HEK293 (cell line): Measurements from ENCODE around the gene ELN.

ENCODE experiments used
- CTCF ChIA-PET: fragments of 350-600 bp; formaldehyde crosslinking; extraction: SDS; loops from one replicate; lab custom pipeline; 2021; ENCODE audit warnings: antibody characterized with exemption; lab: Yijun Ruan, JAX
- POLR2A ChIA-PET: fragments of 300-600 bp; formaldehyde crosslinking; extraction: SDS; loops from one replicate; lab custom pipeline; 2020; ENCODE audit warnings: antibody characterized with exemption, inconsistent platforms; lab: Yijun Ruan, JAX
- H3K27ac ChIP-seq: fragments of 200-500 bp; sonication (Bioruptor generic); 2 replicates; pipeline ENCODE4 v1.5.1; 2014; ENCODE audit warnings: low read depth, low read length, control low read depth, inconsistent platforms; ENCODE audit errors: extremely low read depth
- H3K36me3 ChIP-seq, 2 experiments: fragments of 200-500 bp in 1 of 2; sonication (Bioruptor generic) in 1 of 2; 1 replicate in 1 of 2; 2 replicates in 1 of 2; pipeline ENCODE4 v1.5.1; 2014 to 2017; ENCODE audit warnings: inconsistent platforms in 2 of 2, low read length in 2 of 2; ENCODE audit not compliant: control insufficient read depth in 2 of 2, insufficient read depth in 1 of 2
- H3K4me1 ChIP-seq: fragments of 200-500 bp; sonication (Bioruptor generic); 2 replicates; pipeline ENCODE4 v1.5.1; 2014; ENCODE audit warnings: mild to moderate bottlenecking, low read length, inconsistent platforms; ENCODE audit not compliant: control insufficient read depth, insufficient read depth
- H3K4me3 ChIP-seq: 2 replicates; pipeline ENCODE4 v1.5.1; 2011; ENCODE audit warnings: low read depth, mild to moderate bottlenecking, control low read depth, low read length, moderate library complexity
- H3K9me3 ChIP-seq: fragments of 200-500 bp; sonication (Bioruptor generic); 2 replicates; pipeline ENCODE4 v1.5.1; 2014; ENCODE audit warnings: low read depth, low read length, inconsistent platforms; ENCODE audit not compliant: control insufficient read depth, insufficient read depth
- BCL11B ChIP-seq: fragments of 450-650 bp; formaldehyde crosslinking; IDR thresholded peaks from 2 replicates; pipeline ENCODE4 v1.5.1; 2016; ENCODE audit warnings: low read depth, missing biosample characterization, missing genetic modification characterization
- GLIS1 ChIP-seq: fragments of 450-650 bp; formaldehyde crosslinking; IDR thresholded peaks from 2 replicates; pipeline ENCODE4 v1.5.1; 2016; ENCODE audit warnings: missing biosample characterization, missing genetic modification characterization
- REPIN1 ChIP-seq: fragments of 450-650 bp; formaldehyde crosslinking; IDR thresholded peaks from 2 replicates; pipeline ENCODE4 v1.5.1; 2017; ENCODE audit warnings: missing biosample characterization, missing genetic modification characterization, low read depth
- ZBTB17 ChIP-seq: fragments of 450-650 bp; formaldehyde crosslinking; IDR thresholded peaks from 2 replicates; pipeline ENCODE4 v1.5.1; 2016; ENCODE audit warnings: missing biosample characterization, missing genetic modification characterization
- ZIC2 ChIP-seq: fragments of 450-650 bp; formaldehyde crosslinking; IDR thresholded peaks from 2 replicates; pipeline ENCODE4 v1.5.1; 2016; ENCODE audit warnings: missing biosample characterization, missing genetic modification characterization
- ZNF239 ChIP-seq: fragments of 450-650 bp; formaldehyde crosslinking; IDR thresholded peaks from 2 replicates; pipeline ENCODE4 v1.5.1; 2016; ENCODE audit warnings: missing biosample characterization, missing genetic modification characterization
- ZNF324 ChIP-seq: fragments of 450-650 bp; formaldehyde crosslinking; IDR thresholded peaks from 2 replicates; pipeline ENCODE4 v1.5.1; 2016; ENCODE audit warnings: missing biosample characterization, missing genetic modification characterization
- ZNF366 ChIP-seq: fragments of 450-650 bp; formaldehyde crosslinking; conservative IDR thresholded peaks from 2 replicates; pipeline ENCODE4 v1.5.1; 2016; ENCODE audit warnings: missing biosample characterization, missing genetic modification characterization
- ZNF529 ChIP-seq: fragments of 450-650 bp; formaldehyde crosslinking; IDR thresholded peaks from 2 replicates; pipeline ENCODE4 v1.5.1; 2017; ENCODE audit warnings: missing genetic modification characterization, missing biosample characterization; ENCODE audit not compliant: insufficient replicate concordance
- ZNF837 ChIP-seq: fragments of 450-650 bp; formaldehyde crosslinking; IDR thresholded peaks from 2 replicates; pipeline ENCODE4 v1.5.1; 2016; ENCODE audit warnings: missing biosample characterization, missing genetic modification characterization
- ZSCAN23 ChIP-seq: fragments of 450-650 bp; formaldehyde crosslinking; IDR thresholded peaks from 2 replicates; pipeline ENCODE4 v1.5.1; 2016; ENCODE audit warnings: missing biosample characterization, missing genetic modification characterization
- TF ChIP-seq, protein P1 (sequence below): fragments of 450-650 bp; formaldehyde crosslinking; IDR thresholded peaks from 2 replicates; pipeline ENCODE4 v1.5.1; 2016; ENCODE audit warnings: missing biosample characterization, missing genetic modification characterization
- TF ChIP-seq, protein P2 (sequence below): fragments of 450-650 bp; formaldehyde crosslinking; IDR thresholded peaks from 2 replicates; pipeline ENCODE4 v1.5.1; 2016; ENCODE audit warnings: missing biosample characterization, missing genetic modification characterization

The ELN gene

DNA sequence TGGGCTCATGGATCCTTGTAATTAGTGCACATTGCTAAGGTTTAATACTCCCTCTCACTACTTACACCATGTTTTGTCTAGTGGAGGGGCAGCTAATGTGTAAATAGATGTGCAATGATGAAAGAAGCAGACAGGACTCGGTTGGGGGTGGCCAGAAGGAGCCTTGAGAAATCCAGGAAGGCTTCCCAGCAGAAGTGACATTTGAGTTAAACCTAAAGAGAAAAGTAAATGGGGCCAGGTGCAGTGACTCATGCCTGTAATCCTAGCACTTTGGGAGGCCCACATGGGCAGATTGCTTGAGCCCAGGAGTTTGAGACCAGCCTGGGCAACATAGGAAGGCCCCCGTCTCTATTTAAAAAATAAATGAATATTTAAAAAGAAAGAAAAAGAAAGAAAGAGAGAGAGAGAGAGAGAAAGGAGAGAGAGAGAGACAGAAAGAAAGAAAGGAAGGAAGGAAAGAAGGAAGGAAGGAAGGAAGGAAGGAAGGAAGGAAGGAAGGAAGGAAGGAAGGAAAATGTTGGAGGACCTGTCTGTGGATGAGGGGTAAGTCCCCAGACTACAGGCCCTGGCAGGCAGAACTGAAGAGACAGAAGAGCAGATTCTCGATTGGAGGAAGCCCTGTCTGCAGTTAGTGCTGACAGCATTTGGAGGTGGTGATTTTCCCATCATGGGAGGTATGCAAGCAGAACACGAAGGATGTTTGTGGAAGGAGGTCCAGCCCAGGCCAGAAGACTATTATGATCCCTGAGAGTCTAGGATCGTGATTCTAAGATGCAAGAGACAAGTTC, 3.6 kb downstream of the ELN start:
- ChIA-PET CTCF (interaction anchor here (0.7 kb wide), 1 partner anchor 312 kb away, joined by 3 read pairs; the partner anchor contains the start of gene STX1A), POLR2A (no interaction called here)
- Histone ChIP-seq H3K9me3 (no peaks in the 10 kb centered on the region), H3K36me3 (no peaks in the 10 kb centered on the region), H3K27ac (no peak overlapping the region), H3K4me1 (no peaks in the 10 kb centered on the region), H3K4me3 (no peak overlapping the region)
- peak; percentile 55; the same call in 1 of the 2 replicates for TF ChIP-seq ZBTB17 (tag by site-specific recombination)
- TF ChIP-seq ZNF366 (tag by site-specific recombination), result peak; percentile 96
- no peak for TF ChIP-seq ZIC2 (tag by site-specific recombination)
- TF ChIP-seq, protein P1, sequence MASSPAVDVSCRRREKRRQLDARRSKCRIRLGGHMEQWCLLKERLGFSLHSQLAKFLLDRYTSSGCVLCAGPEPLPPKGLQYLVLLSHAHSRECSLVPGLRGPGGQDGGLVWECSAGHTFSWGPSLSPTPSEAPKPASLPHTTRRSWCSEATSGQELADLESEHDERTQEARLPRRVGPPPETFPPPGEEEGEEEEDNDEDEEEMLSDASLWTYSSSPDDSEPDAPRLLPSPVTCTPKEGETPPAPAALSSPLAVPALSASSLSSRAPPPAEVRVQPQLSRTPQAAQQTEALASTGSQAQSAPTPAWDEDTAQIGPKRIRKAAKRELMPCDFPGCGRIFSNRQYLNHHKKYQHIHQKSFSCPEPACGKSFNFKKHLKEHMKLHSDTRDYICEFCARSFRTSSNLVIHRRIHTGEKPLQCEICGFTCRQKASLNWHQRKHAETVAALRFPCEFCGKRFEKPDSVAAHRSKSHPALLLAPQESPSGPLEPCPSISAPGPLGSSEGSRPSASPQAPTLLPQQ (tag by site-specific recombination), result no peak
- peak; percentile 59 for TF ChIP-seq GLIS1 (tag by site-specific recombination)
- TF ChIP-seq ZNF239 (tag by site-specific recombination), result no peak
- no peak for TF ChIP-seq REPIN1 (tag by site-specific recombination)

DNA sequence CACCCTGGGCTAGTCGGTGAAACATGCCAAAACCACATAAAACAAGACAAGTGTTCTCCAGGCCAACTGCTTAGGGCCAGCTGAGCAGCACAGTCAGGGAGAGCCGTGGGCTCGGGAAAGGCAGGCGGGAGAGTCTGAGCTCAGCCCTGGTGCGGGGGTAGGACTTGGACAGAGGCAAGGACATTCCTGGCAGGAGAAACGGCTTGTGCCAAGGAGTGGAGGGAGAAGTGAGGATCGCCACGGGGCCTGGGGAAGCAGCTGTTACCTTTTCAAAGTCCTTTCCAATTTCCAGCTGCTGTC, 4.2 kb downstream of the ELN start:
- no peaks in the 10 kb centered on the region for H3K4me1 ChIP-seq
- CTCF ChIA-PET, result interaction anchor here (2.9 kb wide), 1 partner anchor 369 kb away, joined by 7 read pairs; no protein-coding TSS in a partner anchor
- no peak overlapping the region for H3K4me3 ChIP-seq
- no peak for TF ChIP-seq ZNF529
- TF ChIP-seq ZSCAN23 (tag by site-specific recombination), result no peak
- no peak for TF ChIP-seq ZNF324
- H3K36me3 ChIP-seq, result no peaks in the 10 kb centered on the region
- POLR2A ChIA-PET, result no interaction called here
- no peaks in the 10 kb centered on the region for H3K9me3 ChIP-seq
- no peak overlapping the region for H3K27ac ChIP-seq

DNA sequence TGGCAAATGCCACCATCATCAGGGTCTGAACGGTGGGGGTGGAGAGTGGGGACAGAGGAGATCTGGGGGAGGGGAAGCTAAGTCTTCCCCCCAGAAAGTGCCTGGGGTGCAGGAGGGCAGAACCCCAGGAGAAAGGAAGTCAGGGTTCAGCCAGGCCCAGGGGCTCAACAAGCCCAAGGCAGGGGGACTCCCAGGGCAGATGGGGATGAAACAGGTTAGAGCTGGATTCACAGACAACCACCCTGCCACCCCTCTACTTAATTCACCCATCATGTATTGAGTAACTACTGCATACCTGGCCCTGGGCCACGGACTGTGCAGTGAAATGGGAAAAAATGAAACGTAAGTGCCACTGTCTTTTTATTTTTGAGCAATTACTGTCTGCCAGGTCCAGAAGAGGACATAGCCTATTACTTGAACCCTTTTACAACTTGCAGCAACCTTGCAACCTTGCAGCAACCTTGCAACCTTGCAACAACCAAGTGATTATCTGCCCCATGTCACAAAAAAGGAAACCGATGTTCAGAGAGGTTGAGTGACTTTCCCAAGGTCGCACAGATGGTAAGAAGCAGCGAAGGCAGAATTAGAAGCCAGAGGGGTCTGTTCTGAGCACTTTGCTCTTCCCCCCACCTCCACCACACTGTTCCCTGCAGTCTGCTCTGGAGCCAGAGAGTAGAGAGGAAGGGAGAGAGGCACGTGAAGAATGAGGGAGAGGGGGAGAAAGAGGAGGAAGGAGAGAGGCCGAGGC, 4.8 kb downstream of the ELN start:
- CTCF ChIA-PET, result interaction anchor here (2.9 kb wide), 1 partner anchor 368 kb away, joined by 7 read pairs; no protein-coding TSS in a partner anchor
- Histone ChIP-seq H3K9me3 (no peaks in the 10 kb centered on the region), H3K27ac (no peak overlapping the region), H3K4me3 (no peak overlapping the region), H3K36me3 (no peaks in the 10 kb centered on the region), H3K4me1 (no peaks in the 10 kb centered on the region)
- POLR2A ChIA-PET, result no interaction called here
- TF ChIP-seq ZNF837, result no peak
- TF ChIP-seq BCL11B (tag by site-specific recombination), result no peak
- TF ChIP-seq, protein P2, sequence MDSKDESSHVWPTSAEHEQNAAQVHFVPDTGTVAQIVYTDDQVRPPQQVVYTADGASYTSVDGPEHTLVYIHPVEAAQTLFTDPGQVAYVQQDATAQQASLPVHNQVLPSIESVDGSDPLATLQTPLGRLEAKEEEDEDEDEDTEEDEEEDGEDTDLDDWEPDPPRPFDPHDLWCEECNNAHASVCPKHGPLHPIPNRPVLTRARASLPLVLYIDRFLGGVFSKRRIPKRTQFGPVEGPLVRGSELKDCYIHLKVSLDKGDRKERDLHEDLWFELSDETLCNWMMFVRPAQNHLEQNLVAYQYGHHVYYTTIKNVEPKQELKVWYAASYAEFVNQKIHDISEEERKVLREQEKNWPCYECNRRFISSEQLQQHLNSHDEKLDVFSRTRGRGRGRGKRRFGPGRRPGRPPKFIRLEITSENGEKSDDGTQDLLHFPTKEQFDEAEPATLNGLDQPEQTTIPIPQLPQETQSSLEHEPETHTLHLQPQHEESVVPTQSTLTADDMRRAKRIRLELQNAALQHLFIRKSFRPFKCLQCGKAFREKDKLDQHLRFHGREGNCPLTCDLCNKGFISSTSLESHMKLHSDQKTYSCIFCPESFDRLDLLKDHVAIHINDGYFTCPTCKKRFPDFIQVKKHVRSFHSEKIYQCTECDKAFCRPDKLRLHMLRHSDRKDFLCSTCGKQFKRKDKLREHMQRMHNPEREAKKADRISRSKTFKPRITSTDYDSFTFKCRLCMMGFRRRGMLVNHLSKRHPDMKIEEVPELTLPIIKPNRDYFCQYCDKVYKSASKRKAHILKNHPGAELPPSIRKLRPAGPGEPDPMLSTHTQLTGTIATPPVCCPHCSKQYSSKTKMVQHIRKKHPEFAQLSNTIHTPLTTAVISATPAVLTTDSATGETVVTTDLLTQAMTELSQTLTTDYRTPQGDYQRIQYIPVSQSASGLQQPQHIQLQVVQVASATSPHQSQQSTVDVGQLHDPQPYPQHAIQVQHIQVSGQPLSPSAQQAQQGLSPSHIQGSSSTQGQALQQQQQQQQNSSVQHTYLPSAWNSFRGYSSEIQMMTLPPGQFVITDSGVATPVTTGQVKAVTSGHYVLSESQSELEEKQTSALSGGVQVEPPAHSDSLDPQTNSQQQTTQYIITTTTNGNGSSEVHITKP (tag by site-specific recombination), result 0 out of 2 replicates have a peak, but pooled peaks have one; percentile 20
